GM12801 (cell line): ENCODE measurements around the gene DAGLA.

Experiments
- CTCF ChIP-seq: IDR thresholded peaks from one replicate; pipeline ENCODE4 v1.5.1; 2011; ENCODE audit warnings: control low read depth; ENCODE audit not compliant: insufficient read length; ENCODE audit errors: extremely low read depth

Gene DAGLA

DNA sequence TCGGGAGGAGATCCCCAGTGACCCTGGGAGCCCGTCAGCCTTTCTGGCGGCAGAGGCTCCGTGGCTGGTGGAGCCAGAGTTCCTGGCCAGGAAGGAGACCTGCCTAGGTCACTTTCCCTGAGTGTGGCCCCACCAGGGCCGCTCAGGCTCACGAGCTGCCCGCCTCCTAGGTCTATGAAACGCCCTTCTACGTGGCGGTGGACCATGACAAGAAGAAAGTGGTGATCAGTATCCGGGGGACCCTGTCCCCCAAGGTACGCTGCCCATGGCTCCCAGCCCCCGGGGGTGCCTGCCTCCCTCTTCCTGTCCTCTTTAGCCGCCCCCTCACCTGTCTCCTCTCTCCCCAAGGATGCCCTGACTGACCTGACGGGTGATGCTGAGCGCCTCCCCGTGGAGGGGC lies 55.2 kb downstream of the DAGLA start:
- TF ChIP-seq CTCF: no peak

- no peak for TF ChIP-seq CTCF
These were observed 56.1 kb downstream of the DAGLA start for GRCh38 chr11:61736310-61736709.

DNA sequence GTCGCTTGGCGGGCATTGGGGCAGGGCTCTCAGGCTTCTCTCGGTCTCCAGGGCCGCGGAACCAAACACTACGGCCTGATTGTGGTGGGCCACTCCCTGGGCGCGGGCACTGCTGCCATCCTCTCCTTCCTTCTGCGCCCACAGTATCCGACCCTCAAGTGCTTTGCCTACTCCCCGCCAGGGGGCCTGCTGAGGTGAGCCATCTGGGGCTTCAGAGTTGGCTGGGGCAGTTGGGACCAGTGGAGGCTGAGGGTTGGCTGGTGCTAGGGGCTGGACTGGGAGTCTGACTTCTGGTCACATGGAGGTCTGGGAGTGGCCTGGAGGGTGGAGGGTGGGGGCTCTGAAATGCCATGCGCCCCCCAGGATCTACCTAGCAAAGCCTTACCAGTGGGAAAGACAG lies 56.9 kb downstream of the DAGLA start:
- no peak for TF ChIP-seq CTCF

DNA sequence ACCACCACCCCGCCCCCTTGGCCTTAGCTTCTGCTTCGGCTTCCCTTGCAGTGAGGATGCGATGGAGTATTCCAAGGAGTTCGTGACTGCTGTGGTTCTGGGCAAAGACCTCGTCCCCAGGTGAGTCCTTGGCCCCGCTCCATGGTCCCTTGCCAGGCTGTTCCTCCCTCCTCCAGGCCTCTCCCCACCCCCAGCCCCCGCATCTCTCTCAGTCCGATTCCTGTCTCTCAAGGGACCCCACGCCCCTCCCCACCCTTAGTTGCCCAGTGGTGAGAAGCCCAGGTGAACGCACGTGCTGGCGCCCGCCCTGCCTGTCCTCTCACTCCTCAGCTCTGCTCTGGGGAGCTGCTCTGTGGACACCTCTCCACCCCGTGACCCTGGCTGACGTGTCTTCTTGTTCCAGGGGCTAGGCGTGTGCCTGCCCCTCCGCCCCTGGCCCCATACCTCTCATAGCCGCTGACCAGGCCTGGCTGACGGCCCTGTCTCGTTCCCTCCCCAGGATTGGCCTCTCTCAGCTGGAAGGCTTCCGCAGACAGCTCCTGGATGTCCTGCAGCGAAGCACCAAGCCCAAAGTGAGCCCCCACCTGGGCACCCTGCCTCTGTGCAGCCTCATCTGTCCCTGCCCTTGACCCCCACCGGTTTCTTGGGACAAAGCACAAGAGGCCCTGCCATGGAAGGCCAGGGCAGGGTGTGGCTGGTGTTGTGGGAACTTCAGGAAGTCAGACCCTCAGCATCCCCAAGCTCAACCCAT lies 57.6 kb downstream of the DAGLA start:
- TF ChIP-seq CTCF: no peak

DNA sequence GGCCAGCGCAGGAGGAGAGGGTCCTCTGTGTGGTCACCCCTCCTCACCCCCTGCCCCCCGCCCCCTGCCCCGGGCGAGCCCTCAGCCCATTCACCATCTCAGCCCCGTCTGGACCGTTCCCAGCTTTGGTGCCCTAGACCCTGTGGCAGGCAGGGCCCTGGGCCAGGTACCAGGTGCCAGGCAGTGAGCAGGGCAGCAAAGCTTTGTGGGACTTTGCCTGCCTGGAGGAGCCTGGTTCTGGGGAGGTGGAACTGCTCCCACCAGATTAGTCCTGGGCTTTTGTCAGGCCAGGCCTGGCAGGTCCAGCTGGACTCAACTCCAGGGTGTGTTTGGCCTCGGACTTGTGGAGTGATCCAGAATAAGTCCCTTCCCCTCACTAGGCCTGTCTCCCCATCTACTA lies 58.6 kb downstream of the DAGLA start:
- no peak for TF ChIP-seq CTCF

DNA sequence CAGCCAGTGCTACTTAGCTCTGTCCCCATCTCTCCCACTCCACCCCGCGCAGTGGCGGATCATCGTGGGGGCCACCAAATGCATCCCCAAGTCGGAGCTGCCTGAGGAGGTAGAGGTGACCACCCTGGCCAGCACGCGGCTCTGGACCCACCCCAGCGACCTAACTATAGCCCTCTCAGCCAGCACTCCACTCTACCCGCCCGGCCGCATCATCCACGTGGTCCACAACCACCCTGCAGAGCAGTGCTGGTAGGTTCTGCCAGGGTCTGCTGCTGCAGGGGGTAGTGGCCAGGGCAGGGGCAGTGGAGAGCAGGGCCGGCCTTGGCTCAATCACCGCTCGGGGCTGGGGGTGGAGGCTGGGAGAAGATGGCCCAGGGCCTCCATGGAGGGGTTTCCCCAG lies 59.2 kb downstream of the DAGLA start:
- TF ChIP-seq CTCF: no peak

DNA sequence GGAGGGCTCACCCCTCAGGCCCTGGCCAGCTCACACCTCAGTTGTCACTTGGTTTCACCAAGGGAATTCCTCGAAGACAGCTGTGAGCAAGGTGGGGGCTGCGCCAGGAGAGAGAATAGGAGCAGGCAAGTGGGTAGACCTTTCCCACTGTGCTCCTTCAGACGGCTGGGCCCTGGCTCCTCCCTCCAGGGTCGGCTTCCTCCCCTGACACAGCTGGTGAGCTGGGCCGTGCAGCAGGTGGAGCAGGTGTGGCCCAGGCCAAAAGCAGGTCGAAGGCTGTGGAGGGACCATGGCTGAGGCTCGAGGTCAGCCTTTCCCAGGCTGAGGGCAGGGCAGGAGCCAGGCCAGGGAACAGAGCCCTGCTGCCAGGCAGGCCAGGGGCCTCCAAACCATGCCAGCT lies 59.8 kb downstream of the DAGLA start:
- no peak for TF ChIP-seq CTCF
